GM12874 (cell line): ENCODE results near the gene CNNM1.

Source experiments
- CTCF ChIP-seq: IDR thresholded peaks from 2 replicates; pipeline ENCODE4 v1.5.1; 2011; ENCODE audit warnings: low read depth, mild to moderate bottlenecking, control low read depth, low read length, moderate library complexity; ENCODE audit not compliant: insufficient read depth

The CNNM1 gene

GRCh38 chr10:99391346-99391745 is 62.2 kb downstream of the CNNM1 start:
- TF ChIP-seq CTCF: no peak

- TF ChIP-seq CTCF: no peak
Observed at GRCh38 chr10:99393036-99393435, 63.9 kb downstream of the CNNM1 start.

GRCh38 chr10:99393683-99394082 is 64.5 kb downstream of the CNNM1 start:
- TF ChIP-seq CTCF: no peak

GRCh38 chr10:99394256-99394655 is 65.1 kb downstream of the CNNM1 start:
- TF ChIP-seq CTCF: no peak

- TF ChIP-seq CTCF: no peak
Observed at GRCh38 chr10:99394761-99395386, 65.7 kb downstream of the CNNM1 start.

GRCh38 chr10:99395750-99396445 is 66.7 kb downstream of the CNNM1 start:
- TF ChIP-seq CTCF: no peak

- no peak for TF ChIP-seq CTCF
Observed at GRCh38 chr10:99396471-99396870, 67.3 kb downstream of the CNNM1 start.
